ENCODE measurements around the gene ZC3H7A. TPM values are rescaled to one million over a fixed set of nuclear protein-coding genes. Genes with fewer than 3 reads are reported as not detected.
"Not testable (repeated sequence)": the region's sequence is repeated elsewhere in the genome, so short reads cannot be mapped to it uniquely, and the experiment has no call there.

Gene ZC3H7A
- total and polyA plus RNA-seq, 7 donors = 11.7 to 69.6 (median 30.7) TPM

DNA sequence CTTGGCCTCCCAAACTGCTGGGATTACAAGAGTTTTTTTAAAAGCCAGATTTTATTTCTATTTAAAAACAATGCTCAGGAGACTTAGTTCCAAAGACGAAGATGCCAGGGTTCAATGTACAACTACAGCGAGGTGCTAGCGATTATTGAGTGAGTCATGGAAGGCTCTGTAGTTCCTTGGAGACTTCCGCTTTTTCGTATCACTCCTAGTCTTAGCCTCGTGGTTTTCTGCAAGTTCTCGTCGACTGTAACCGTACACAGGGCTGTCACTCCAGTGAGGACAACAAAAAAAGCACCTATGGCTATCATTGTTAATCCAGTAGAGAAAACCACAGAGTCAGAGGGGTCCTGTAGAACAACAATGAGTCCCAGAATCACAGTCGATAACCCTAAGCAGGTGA, 22.7 kb upstream of the ZC3H7A start:
- Histone ChIP-seq H3K36me3 (ENCODE audit: insufficient read depth in 1 of 2, low read depth in 1 of 2) (no peaks in the 10 kb centered on the region), H3K4me1 (peaks cover 7% of the 10 kb centered on the region), H3K27me3 (ENCODE audit: insufficient read depth in 3 of 3, low read length in 2 of 3) (no peaks in the 10 kb centered on the region), H3K27ac (no peak overlapping the region), H3K4me3 (no peak overlapping the region), H3K9me3 (no peaks in the 10 kb centered on the region)
- TF ChIP-seq, protein P1, sequence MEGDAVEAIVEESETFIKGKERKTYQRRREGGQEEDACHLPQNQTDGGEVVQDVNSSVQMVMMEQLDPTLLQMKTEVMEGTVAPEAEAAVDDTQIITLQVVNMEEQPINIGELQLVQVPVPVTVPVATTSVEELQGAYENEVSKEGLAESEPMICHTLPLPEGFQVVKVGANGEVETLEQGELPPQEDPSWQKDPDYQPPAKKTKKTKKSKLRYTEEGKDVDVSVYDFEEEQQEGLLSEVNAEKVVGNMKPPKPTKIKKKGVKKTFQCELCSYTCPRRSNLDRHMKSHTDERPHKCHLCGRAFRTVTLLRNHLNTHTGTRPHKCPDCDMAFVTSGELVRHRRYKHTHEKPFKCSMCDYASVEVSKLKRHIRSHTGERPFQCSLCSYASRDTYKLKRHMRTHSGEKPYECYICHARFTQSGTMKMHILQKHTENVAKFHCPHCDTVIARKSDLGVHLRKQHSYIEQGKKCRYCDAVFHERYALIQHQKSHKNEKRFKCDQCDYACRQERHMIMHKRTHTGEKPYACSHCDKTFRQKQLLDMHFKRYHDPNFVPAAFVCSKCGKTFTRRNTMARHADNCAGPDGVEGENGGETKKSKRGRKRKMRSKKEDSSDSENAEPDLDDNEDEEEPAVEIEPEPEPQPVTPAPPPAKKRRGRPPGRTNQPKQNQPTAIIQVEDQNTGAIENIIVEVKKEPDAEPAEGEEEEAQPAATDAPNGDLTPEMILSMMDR (IDR thresholded peaks at IDR 0.05) = no peak
- intact Hi-C loops (cut with DNase I) = loop anchor here in 1 of 2 donors (5.0 kb wide), 1 partner anchor 422 kb away; no protein-coding TSS in a partner anchor
- ATAC-seq = no peak
- WGBS, 3 donors = 79 to 83% (median 81%) methylated on average over 10 of the region's 10 CpGs
- no peak for DNase-seq

DNA sequence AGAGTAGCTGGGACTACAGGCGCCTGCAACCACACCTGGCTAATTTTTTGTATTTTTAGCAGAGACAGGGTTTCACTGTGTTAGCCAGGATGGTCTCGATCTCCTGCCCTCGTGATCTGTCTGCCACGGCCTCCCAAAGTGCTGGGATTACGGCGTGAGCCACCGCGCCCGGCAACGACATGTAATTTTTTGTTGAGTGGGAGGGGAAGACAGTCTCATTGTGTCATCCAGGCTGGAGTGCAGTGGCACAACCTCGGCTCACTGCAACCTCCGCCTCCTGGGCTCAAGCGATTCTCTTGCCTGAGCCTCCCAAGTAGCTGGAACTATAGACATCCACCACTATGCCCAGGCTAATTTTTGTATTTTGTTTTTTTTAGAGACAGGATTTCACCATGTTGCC, 21.9 kb upstream of the ZC3H7A start:
- intact Hi-C loops (cut with DNase I) = not testable (repeated sequence)
- WGBS, 3 donors = 74 to 92% (median 84%) methylated on average over 13 of the region's 13 CpGs

DNA sequence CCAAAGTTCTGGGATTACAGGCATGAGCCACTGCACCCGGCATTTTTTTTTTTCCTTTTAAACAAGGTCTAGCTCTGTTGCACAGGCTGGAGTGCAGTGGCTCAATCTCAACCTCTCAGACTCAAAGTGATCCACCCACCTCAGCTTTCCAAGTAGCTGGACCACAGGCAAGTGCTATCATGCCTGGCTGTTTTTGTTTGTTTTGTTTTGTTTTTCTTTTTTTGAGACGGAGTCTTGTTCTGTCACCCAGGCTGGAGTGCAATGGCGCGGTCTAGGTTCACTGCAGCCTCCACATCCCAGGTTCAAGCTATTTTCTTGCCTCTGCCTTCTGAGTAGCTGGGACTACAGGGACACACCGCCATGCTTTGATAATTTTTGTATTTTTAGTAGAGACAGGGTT, 19.1 kb upstream of the ZC3H7A start:
- TF ChIP-seq, protein P1 (IDR thresholded peaks at IDR 0.05) = no peak
- H3K9me3 ChIP-seq = no peaks in the 10 kb centered on the region
- H3K36me3 ChIP-seq (ENCODE audit: insufficient read depth in 1 of 2, low read depth in 1 of 2) = no peaks in the 10 kb centered on the region
- intact Hi-C loops (cut with DNase I) = no loop called here
- no peak overlapping the region for H3K27ac ChIP-seq
- no peaks in the 10 kb centered on the region for H3K4me1 ChIP-seq
- H3K4me3 ChIP-seq = no peak overlapping the region
- ATAC-seq (no peak), DNase-seq (no peak)
- WGBS, 3 donors = 67 to 91% (median 86%) methylated on average over 5 of the region's 5 CpGs
- no peaks in the 10 kb centered on the region for H3K27me3 ChIP-seq (ENCODE audit: insufficient read depth in 3 of 3, low read length in 2 of 3)

More for the DNA sequence above, 21.9 kb upstream of the ZC3H7A start:
- H3K27me3 ChIP-seq (ENCODE audit: insufficient read depth in 3 of 3, low read length in 2 of 3); H3K9me3 ChIP-seq; H3K4me3 ChIP-seq; ATAC-seq; DNase-seq; H3K27ac ChIP-seq; H3K36me3 ChIP-seq (ENCODE audit: insufficient read depth in 1 of 2, low read depth in 1 of 2); H3K4me1 ChIP-seq: not testable (repeated sequence)

DNA sequence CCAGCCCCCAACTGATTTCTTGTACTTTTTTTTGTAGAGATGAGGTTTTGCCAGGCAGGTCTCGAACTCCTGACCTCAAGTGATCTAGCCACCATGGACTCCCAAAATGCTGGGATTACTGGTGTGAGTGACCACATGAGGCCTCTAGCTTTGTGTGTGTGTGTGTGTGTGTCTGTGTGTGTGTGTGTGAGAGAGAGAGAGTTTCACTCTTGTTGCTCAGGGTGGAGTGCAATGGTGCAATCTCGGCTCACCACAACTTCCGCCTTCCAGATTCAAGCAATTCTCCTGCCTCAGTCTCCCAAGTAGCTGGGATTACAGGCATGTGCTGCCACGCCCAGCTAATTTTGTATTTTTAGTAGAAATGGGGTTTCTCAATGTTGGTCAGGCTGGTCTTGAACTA, 17.7 kb upstream of the ZC3H7A start:
- not testable (repeated sequence) for H3K4me1 ChIP-seq; ATAC-seq; H3K9me3 ChIP-seq; H3K27ac ChIP-seq; H3K27me3 ChIP-seq (ENCODE audit: insufficient read depth in 3 of 3, low read length in 2 of 3); H3K4me3 ChIP-seq; DNase-seq; H3K36me3 ChIP-seq (ENCODE audit: insufficient read depth in 1 of 2, low read depth in 1 of 2)
- intact Hi-C loops (cut with DNase I) = loop anchor here in 1 of 2 donors (5.0 kb wide), 1 partner anchor 417 kb away; no protein-coding TSS in a partner anchor
- 87 to 92% (median 92%) methylated on average over 4 of the region's 4 CpGs for WGBS, 3 donors

DNA sequence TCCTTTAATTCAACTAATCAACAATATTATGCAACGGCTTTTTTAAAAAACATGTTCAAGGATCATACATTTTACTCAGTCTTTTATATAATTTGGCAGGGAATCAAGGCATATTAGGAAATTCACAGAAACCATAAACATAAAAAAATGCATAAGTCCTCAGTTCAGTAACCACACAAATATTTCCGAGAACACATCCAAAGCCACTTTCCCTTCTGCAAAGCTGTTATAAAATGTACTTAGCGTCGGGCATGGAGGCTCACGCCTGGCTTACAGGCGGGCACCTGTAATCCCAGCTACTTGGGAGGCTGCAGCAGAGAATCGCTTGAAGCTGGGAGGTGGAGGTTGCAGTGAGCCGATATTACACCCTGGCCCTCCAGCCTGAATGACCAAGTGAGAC, 9.7 kb upstream of the ZC3H7A start:
- Histone ChIP-seq H3K4me3 (no peak overlapping the region), H3K36me3 (ENCODE audit: insufficient read depth in 1 of 2, low read depth in 1 of 2) (no peaks in the 10 kb centered on the region), H3K27me3 (ENCODE audit: insufficient read depth in 3 of 3, low read length in 2 of 3) (no peaks in the 10 kb centered on the region), H3K4me1 (no peaks in the 10 kb centered on the region), H3K9me3 (no peaks in the 10 kb centered on the region), H3K27ac (no peak overlapping the region)
- ATAC-seq (no peak), DNase-seq (no peak)
- 73 to 84% (median 80%) methylated on average over 8 of the region's 8 CpGs for WGBS, 3 donors
- TF ChIP-seq, protein P1 (IDR thresholded peaks at IDR 0.05) = no peak
- intact Hi-C loops (cut with DNase I) = no loop called here

DNA sequence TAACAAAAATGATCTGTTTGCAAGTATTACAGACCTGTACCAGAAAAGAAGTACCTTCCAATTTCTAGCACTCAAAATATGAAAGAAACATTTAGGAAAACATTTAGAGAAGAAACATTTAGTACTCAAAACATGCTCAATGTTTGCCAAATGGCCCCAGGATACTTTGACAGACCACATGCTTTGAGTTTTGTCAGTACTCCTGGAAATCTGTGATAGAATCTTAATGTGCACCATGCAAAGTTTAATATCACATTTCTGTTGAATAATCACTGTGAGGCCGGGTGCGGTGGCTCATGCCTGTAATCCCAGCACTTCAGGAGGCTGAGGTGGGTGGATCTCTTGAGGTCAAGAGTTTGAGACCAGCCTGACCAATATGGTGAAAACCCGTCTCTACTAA, 8.5 kb upstream of the ZC3H7A start:
- no peak overlapping the region for H3K4me3 ChIP-seq
- no peak for ATAC-seq
- WGBS, 3 donors = 55 to 84% (median 76%) methylated on average over 3 of the region's 3 CpGs

More for the DNA sequence above, 8.5 kb upstream of the ZC3H7A start:
- Histone ChIP-seq H3K27me3 (ENCODE audit: insufficient read depth in 3 of 3, low read length in 2 of 3) (no peaks in the 10 kb centered on the region), H3K27ac (no peak overlapping the region), H3K36me3 (ENCODE audit: insufficient read depth in 1 of 2, low read depth in 1 of 2) (no peaks in the 10 kb centered on the region), H3K4me1 (no peaks in the 10 kb centered on the region), H3K9me3 (no peaks in the 10 kb centered on the region)
- TF ChIP-seq, protein P1 (IDR thresholded peaks at IDR 0.05) = no peak
- no peak for DNase-seq
- intact Hi-C loops (cut with DNase I) = no loop called here
